GM21367 (cell line): ENCODE data around the gene ACAT2.
"Not testable (repeated sequence)": the region's sequence is repeated elsewhere in the genome, so short reads cannot be mapped to it uniquely, and the experiment has no call there.

Experiments used
- ATAC-seq: cut with Tn5 transposase; IDR thresholded peaks from one replicate; pipeline ENCODE4 v1.9.1; 2021; ENCODE audit not compliant: unreplicated experiment

Gene ACAT2

GRCh38 chr6:159761873-159762680, at the start of gene ACAT2:
TSS of gene ACAT2 (plus strand) at chr6:159762045. CDS start at chr6:159762088, 43 bp downstream.
- ATAC-seq = peak; percentile 95

DNA sequence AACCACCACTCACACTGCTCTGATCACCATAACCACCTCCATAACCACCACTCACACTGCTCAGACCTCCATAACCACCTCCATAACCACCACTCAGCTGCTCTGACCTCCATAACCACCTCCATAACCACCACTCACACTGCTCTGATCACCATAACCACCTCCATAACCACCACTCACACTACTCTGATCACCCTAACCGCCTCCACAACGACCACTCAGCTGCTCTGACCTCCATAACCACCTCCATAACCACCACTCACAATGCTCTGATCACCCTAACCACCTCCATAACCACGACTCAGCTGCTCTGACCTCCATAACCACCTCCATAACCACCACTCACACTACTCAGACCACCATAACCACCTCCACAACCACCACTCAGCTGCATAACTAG, 49.5 kb upstream of the ACAT2 start:
- not testable (repeated sequence) for ATAC-seq

GRCh38 chr6:159713984-159714383, 47.9 kb upstream of the ACAT2 start:
- ATAC-seq = no peak

GRCh38 chr6:159714404-159714803, 47.4 kb upstream of the ACAT2 start:
- no peak for ATAC-seq

- no peak for ATAC-seq
Observed at GRCh38 chr6:159715166-159715565, 46.7 kb upstream of the ACAT2 start.

DNA sequence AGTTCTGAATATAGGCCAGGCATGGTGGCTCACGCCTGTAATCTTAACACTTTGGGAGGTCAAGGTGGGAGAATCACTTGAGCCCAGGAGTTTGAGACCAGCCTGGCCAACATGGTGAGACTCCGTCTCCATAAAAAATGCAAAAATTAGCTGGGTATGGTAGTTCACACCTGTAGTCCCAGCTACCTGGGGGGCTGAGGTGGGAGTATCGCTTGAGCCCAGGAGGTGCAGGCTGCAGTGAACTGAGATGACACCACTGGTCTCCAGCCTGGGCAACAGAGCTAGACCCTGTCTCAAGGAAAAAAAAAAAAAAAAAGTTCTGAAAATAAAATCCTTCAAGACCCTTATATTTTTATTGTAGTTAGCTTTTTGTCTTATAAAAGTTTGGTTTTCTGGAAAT, 46.2 kb upstream of the ACAT2 start:
- no peak for ATAC-seq

- no peak for ATAC-seq
Observed at GRCh38 chr6:159716247-159717096, 45.4 kb upstream of the ACAT2 start.

GRCh38 chr6:159718634-159719033, 43.2 kb upstream of the ACAT2 start:
- ATAC-seq = no peak

- ATAC-seq = no peak
Observed at GRCh38 chr6:159719287-159719686, 42.6 kb upstream of the ACAT2 start.

- ATAC-seq = no peak
Observed at GRCh38 chr6:159720708-159721107, 41.1 kb upstream of the ACAT2 start.

DNA sequence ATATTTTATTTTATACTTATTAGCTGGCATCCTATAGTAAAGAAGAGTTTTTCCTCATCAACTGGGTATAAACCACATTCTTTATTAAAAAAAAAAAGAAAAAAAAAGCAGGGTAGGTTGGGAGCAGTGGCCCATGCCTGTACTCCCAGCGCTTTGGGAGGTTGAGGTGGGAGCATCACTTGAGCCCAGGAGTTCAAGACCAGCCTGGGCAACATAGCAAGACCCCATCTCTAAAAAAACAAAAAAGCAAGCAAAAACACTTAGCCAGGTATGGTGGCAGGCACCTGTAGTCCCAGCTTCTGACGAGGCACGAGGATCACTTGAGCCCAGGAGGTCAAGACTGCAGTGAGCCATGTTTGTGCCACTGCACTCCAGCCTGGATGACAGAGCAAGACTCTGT, 39.9 kb upstream of the ACAT2 start:
- ATAC-seq = not testable (repeated sequence)

GRCh38 chr6:159722655-159723054, 39.2 kb upstream of the ACAT2 start:
- no peak for ATAC-seq

DNA sequence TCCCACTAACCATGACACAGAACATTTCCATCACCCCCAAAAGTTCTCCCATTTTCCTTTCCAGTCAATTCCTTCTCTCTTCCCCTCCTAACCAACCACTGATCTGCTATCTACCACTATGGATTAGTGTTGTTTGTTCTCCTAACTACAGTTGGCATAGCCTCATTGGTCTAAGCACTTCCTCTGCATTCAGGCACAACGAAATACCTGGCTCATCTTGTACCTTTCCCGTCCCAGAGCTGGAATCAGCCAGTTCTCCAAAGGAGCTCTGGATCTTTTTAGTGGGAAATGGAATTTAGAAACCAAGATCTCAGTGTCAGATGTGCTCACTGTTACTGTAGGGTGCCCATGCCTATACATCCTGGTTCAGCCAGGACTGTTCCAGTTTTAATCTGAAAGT, 38.6 kb upstream of the ACAT2 start:
- ATAC-seq = no peak

GRCh38 chr6:159724778-159725177, 37.1 kb upstream of the ACAT2 start:
- ATAC-seq = no peak

- ATAC-seq = not testable (repeated sequence)
Observed at GRCh38 chr6:159725208-159725607, 36.6 kb upstream of the ACAT2 start.

GRCh38 chr6:159726255-159726917, 35.5 kb upstream of the ACAT2 start:
- peak; percentile 11 for ATAC-seq

- ATAC-seq = peak; percentile 73
Observed at GRCh38 chr6:159726918-159727716, 34.7 kb upstream of the ACAT2 start, which contains the start of gene WTAP. TSS of gene WTAP (plus strand) at chr6:159727506. CDS start at chr6:159736266, 8,760 bp downstream.

DNA sequence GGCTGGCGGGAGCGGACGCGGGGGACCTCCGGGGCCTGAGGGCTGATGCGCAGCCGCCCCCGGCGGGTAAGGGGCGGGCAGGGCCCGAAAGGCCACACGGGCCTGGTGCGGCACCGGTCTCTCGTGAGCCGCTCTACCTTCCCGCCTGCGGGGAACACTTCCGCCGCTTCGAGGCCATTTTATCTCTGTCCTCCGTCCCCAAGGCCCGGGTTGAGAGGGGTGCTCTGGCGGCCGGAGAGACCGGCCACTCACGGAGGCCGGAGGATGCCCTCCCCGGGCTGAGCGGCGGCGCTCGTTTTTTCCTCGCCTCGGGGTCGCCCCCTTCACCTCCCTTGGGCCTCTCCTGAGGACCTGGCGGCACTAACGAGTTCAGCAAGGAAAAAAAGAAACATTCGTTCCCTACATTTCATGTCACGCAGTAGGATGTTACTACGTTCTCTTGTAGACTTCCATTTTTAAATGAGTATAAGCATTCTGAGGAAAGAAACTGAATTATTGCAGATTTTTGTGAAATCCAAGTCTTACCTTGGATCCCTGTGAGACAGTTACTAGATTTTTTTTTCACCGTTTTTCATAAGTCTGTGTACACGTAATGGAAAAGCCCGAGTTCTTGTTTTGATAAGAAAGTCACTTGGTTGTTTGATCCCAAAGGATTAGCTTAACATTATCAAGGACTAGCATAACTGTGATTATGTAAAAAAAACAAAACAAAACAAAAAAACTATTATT, 34.0 kb upstream of the ACAT2 start:
- ATAC-seq = peak; percentile 22

DNA sequence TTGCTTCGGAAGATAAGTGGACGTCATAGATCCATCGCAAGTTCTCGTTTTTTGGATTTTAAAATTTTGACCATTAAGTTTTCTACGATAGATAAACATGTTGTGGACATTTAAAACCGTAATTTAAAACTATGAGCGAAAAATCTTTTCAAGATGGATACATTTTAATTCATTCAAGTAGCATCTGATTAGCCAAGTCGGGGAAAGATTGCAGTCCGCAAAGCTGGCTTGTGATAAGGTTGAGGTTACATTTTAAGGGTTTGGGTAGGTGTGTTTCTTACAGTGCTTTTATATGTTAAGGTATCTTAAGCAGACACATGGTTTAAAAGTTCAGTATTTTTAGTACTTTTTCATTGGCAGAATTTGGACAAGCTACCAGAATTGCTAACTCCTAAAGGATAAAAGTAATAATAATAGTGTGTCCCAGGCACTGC, 33.3 kb upstream of the ACAT2 start:
- no peak for ATAC-seq
